ENCODE measurements around the gene EGR2.

The EGR2 gene

DNA sequence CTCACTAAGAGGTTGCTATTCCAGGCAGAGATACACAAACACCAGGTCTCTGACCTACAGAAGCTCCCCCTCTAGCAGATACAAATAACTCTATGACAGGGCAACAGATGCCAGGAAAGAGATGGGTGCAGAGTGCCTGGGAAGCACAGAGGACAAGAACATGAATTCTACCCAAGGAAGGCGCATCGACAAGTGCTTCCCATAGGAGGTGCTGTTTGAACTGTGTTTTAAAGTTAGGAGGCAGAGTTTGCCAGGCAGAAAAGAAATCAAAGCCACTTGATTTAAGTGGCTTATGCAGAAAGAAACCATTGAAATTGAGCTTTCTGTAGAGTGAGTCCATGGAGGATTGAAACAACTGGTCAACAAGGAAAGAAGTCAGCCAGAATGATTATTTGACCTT, 35.3 kb upstream of the EGR2 start:
- H3K9ac ChIP-seq: peak overlapping the region in 2 of 11 experiments; percentile 40 to 55; a peak in 3 of 22 replicates
- peaks cover 38 to 60% (median 49%) of the 10 kb centered on the region in 10 experiments for H3K4me1 ChIP-seq
- H3K4me3 ChIP-seq: no peak overlapping the region
- H3K36me3 ChIP-seq: 0 out of 22 replicates have a peak, but pooled peaks cover 0 to 5% (median 0%) of the 10 kb centered on the region in 11 experiments
- H3K9me3 ChIP-seq (replicated peaks in 1 of 11): peaks cover 19 to 34% (median 24%) of the 10 kb centered on the region in 11 experiments
- H3K27ac ChIP-seq: peak overlapping the region in 10 of 11 experiments; percentile 35 to 82 (median 76); a peak in 17 of 22 replicates
- TF ChIP-seq Cebpa-rat (IDR thresholded peaks at IDR 0.05): no peak
- peak overlapping the region; percentile 40 to 96 (median 75); a peak in 21 of 22 replicates for H3K4me2 ChIP-seq
- no peaks in the 10 kb centered on the region for H3K27me3 ChIP-seq
- no peaks in the 10 kb centered on the region for H4K20me1 ChIP-seq

DNA sequence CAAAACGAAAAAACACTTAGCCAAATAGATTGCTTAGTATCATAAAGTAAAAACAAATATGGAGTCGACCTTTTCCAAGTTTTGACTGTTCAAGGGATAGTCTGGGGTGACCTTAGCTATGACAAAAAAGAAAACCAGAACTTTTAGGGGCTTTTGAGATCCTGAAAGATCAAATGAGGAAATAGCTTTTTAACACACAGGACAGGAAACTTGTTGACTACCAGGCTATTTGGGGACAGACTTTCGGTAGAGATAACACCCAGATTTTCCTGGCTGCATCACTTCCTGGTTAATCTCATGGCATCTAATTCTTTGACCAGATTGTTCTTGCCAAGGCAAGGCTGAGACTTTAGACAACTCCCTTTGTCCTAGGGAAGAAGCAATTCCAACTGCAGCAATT, 34.5 kb upstream of the EGR2 start:
- Histone ChIP-seq H3K4me1 (peaks cover 38 to 56% (median 49%) of the 10 kb centered on the region in 10 experiments), H3K27ac (peak overlapping the region in 10 of 11 experiments; percentile 35 to 82 (median 76); a peak in 18 of 22 replicates), H3K9me3 (replicated peaks in 1 of 11) (peaks cover 19 to 37% (median 28%) of the 10 kb centered on the region in 11 experiments), H3K27me3 (no peaks in the 10 kb centered on the region), H3K36me3 (0 out of 22 replicates have a peak, but pooled peaks cover 0 to 5% (median 0%) of the 10 kb centered on the region in 11 experiments), H3K4me3 (no peak overlapping the region), H3K9ac (peak overlapping the region in 4 of 11 experiments; percentile 29 to 55 (median 35); a peak in 5 of 22 replicates), H4K20me1 (no peaks in the 10 kb centered on the region), H3K4me2 (peak overlapping the region; percentile 40 to 96 (median 75))
- no peak for TF ChIP-seq Cebpa-rat (IDR thresholded peaks at IDR 0.05)

DNA sequence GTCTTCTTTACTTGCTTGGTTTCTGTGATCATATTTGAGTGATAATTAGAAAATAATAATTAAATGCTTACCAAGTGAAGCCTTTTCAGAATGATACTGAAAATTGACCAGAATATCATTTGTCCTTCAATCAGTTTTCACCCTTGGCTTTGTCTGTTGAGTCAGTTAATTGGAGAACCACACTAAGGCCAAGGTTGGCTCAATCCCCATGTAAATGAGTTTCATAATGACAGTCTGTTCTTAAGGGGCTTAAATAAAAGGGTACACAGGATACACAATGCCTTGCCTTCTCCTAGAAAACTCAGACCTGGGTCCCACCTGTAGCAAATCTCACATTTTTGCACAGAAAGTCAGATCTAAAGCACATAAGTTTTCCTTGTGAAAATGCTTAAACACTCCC, 31.3 kb upstream of the EGR2 start:
- Histone ChIP-seq H3K9ac (no peak overlapping the region), H3K27ac (no peak overlapping the region), H3K27me3 (no peaks in the 10 kb centered on the region), H3K36me3 (0 out of 22 replicates have a peak, but pooled peaks cover 0 to 5% (median 0%) of the 10 kb centered on the region in 11 experiments), H3K4me1 (peaks cover 16 to 26% (median 23%) of the 10 kb centered on the region in 10 experiments), H3K4me3 (no peak overlapping the region), H4K20me1 (no peaks in the 10 kb centered on the region), H3K9me3 (replicated peaks in 1 of 11) (peaks cover 19 to 37% (median 28%) of the 10 kb centered on the region in 11 experiments), H3K4me2 (no peak overlapping the region)
- no peak for TF ChIP-seq Cebpa-rat (IDR thresholded peaks at IDR 0.05)

DNA sequence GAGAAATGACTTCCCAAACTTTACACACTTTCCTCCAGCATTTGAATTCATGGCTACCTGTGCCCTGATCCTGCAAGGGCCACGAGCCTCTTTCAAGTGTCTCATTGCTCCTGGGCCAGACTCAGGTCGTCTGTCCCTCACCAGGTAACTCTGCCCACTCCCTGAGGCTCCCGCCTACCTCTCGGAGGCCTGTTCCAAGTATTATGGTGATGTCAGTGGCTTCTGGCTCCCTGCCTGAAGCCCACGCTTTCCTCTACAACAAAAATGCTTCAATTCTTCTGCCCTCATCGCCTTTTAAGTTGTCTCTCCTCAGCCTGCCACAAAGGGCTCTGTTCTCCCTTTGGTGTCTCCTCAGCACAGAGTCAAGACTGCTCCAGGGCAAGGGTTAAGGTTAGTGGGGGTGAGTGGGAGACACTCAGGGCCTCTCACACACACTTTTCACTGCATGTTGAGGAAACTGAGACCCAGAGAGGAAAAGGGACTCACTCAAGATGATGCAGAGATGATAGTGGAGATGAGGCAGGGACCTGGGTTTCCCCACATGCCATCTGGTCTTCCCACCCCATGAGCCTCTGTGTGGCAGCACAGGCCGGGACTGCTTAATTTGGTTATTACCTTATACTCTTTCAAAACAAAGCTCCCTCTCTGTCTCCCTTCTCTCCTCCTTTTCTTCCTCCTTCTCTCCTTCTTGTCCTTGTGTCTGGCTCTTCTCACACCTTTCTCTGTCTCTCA, 28.3 kb upstream of the EGR2 start:
- Histone ChIP-seq H3K36me3 (0 out of 22 replicates have a peak, but pooled peaks cover 0 to 5% (median 0%) of the 10 kb centered on the region in 11 experiments), H3K4me2 (no peak overlapping the region), H3K9ac (no peak overlapping the region), H3K9me3 (replicated peaks in 1 of 11) (peaks cover 19 to 31% (median 28%) of the 10 kb centered on the region in 11 experiments), H3K27me3 (no peaks in the 10 kb centered on the region), H4K20me1 (no peaks in the 10 kb centered on the region), H3K4me3 (no peak overlapping the region), H3K27ac (no peak overlapping the region), H3K4me1 (no peaks in the 10 kb centered on the region)
- no peak for TF ChIP-seq Cebpa-rat (IDR thresholded peaks at IDR 0.05)

DNA sequence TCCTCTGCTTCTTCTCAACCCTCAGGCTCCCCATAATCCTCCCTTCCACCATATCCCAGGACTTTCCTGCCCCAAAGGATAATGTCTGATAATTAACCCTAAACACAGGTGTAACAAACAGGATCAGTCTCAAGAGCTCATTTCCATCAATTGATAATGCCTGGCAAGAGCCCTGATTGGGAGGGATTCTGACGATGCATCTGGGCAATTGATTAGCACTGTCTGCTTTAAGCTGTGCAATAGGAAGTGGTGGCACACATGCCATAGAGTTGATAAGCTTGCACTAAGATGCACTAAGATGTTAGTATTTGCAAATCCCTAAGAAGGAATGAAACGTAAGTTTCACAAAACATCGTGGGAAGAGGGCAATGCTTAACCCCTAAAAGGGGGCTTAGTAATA, 27.4 kb upstream of the EGR2 start:
- Histone ChIP-seq H4K20me1 (no peaks in the 10 kb centered on the region), H3K9ac (no peak overlapping the region), H3K9me3 (replicated peaks in 1 of 11) (peaks cover 19 to 28% (median 25%) of the 10 kb centered on the region in 11 experiments), H3K36me3 (0 out of 22 replicates have a peak, but pooled peaks cover 0 to 5% (median 0%) of the 10 kb centered on the region in 11 experiments), H3K4me3 (no peak overlapping the region), H3K27ac (no peak overlapping the region), H3K4me2 (no peak overlapping the region), H3K4me1 (no peaks in the 10 kb centered on the region), H3K27me3 (no peaks in the 10 kb centered on the region)
- TF ChIP-seq Cebpa-rat (IDR thresholded peaks at IDR 0.05): no peak

DNA sequence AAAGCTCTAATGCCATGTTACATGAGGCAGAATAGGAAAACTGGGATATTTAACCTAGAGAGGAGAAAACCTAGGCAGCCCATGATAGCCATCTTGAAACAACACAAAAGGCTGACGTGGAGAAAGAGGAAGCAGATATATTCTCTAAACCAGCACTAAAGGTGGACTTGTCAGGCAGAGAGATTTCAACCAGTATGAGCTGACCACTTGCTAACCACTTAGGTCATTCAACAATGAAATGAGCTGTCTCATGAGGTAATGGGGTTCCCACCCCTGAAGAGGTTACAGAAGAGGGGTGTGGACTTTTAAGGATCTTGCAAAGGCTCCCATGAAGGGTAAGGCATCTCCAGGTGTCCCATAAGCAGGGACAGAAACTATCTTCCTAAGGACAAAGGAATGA, 26.8 kb upstream of the EGR2 start:
- Histone ChIP-seq H3K9ac (no peak overlapping the region), H3K4me2 (no peak overlapping the region), H3K4me1 (no peaks in the 10 kb centered on the region), H4K20me1 (no peaks in the 10 kb centered on the region), H3K9me3 (replicated peaks in 1 of 11) (peaks cover 14 to 23% (median 19%) of the 10 kb centered on the region in 11 experiments), H3K27ac (no peak overlapping the region), H3K27me3 (no peaks in the 10 kb centered on the region), H3K4me3 (no peak overlapping the region), H3K36me3 (0 out of 22 replicates have a peak, but pooled peaks cover 0 to 5% (median 0%) of the 10 kb centered on the region in 11 experiments)
- no peak for TF ChIP-seq Cebpa-rat (IDR thresholded peaks at IDR 0.05)

DNA sequence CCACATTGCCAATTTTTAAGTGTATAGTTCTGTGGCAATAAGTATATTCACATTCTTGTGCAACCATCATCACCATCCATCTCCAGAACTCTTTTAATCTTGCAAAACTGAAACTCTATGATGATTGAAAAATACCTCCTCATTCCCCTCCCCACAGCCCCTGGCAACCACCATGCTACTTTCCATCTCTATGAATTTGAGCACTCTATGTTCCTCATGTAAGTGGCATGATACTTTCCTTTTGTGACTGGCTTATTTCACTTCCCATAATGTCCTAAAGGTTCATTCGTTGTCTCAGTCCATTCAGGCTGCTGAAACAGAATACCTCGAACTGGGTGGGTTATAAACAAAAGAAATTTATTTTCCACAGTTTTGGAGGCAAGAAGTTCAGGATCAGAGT, 23.4 kb upstream of the EGR2 start:
- H3K27ac ChIP-seq: 0 out of 22 replicates have a peak overlapping the region, but pooled peaks of 1 of the 11 experiments have one; percentile 1
- TF ChIP-seq Cebpa-rat (IDR thresholded peaks at IDR 0.05): no peak

DNA sequence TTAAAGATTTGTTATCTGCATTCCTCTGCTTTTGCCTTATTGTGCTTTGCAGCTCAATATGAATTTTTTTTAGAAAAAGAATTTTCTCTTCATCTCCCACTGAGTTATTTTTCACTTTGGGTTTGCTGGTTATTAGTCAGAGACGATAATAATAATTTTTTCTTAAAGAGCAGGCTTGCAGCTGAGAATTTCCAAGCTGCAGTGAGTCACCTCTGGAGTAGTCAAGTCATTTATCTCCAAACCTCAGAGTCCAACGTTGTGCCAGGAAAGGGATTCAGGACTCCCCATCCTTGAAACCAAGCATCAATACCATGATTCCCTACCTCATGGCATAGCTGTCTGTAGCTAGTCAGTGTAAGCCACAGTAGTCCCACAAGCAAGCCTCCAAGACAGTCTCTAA, 15.2 kb upstream of the EGR2 start:
- Histone ChIP-seq H3K4me1 (peaks cover 0 to 21% (median 2%) of the 10 kb centered on the region in 10 experiments; a peak in 9 of 20 replicates), H3K4me3 (no peak overlapping the region), H3K9ac (no peak overlapping the region), H3K27ac (no peak overlapping the region), H3K9me3 (replicated peaks in 1 of 11) (no peaks in the 10 kb centered on the region), H3K27me3 (no peaks in the 10 kb centered on the region), H3K36me3 (no peaks in the 10 kb centered on the region), H3K4me2 (0 out of 22 replicates have a peak overlapping the region, but pooled peaks of 1 of the 11 experiments have one; percentile 5), H4K20me1 (no peaks in the 10 kb centered on the region)
- TF ChIP-seq Cebpa-rat (IDR thresholded peaks at IDR 0.05): no peak

More for the DNA sequence above, 23.4 kb upstream of the EGR2 start:
- Histone ChIP-seq H3K9me3 (replicated peaks in 1 of 11) (no peaks in the 10 kb centered on the region), H3K27me3 (no peaks in the 10 kb centered on the region), H3K9ac (no peak overlapping the region), H4K20me1 (no peaks in the 10 kb centered on the region), H3K4me2 (no peak overlapping the region), H3K4me1 (no peaks in the 10 kb centered on the region), H3K36me3 (no peaks in the 10 kb centered on the region), H3K4me3 (no peak overlapping the region)

DNA sequence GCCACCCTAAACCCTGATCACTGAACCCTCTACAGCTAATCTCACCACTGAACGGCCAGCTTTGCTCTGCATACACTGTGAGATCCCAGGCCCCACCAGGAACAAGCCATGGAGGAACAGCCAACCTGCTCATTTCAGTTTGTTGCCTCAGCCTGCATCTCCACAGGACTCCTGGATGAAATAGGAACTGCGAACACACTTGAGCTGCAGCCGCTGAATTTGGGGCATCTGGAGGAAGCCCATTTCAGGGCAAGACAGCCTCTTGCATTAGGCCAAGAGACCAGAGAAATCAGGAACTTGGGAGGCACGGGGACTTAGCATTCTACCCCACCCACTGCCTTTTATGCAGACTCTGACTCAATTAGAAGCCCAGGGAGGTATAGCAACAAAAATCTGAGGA, 14.5 kb upstream of the EGR2 start:
- no peaks in the 10 kb centered on the region for H3K9me3 ChIP-seq (replicated peaks in 1 of 11)

More for the DNA sequence above, 14.5 kb upstream of the EGR2 start:
- Histone ChIP-seq H3K36me3 (no peaks in the 10 kb centered on the region), H4K20me1 (no peaks in the 10 kb centered on the region), H3K4me2 (0 out of 22 replicates have a peak overlapping the region, but pooled peaks of 2 of the 11 experiments have one; percentile 2 to 19), H3K27me3 (no peaks in the 10 kb centered on the region), H3K27ac (no peak overlapping the region), H3K4me3 (no peak overlapping the region), H3K4me1 (peaks cover 0 to 27% (median 5%) of the 10 kb centered on the region in 10 experiments; a peak in 9 of 20 replicates), H3K9ac (no peak overlapping the region)
- TF ChIP-seq Cebpa-rat (IDR thresholded peaks at IDR 0.05): no peak
